H1 (cell line): ENCODE results near the gene SEMA6A. TPM values are rescaled to one million over a fixed set of nuclear protein-coding genes. Genes with fewer than 3 reads are reported as not detected.

Source experiments
- CTCF ChIA-PET: fragments of 300-600 bp; sonication (Branson Sonifier 250); formaldehyde crosslinking; loops from one replicate; lab custom pipeline; 2021; ENCODE audit not compliant: partially characterized antibody; lab: Charles Lee
- POLR2A ChIA-PET: fragments of 300-600 bp; sonication (Branson Sonifier 250); formaldehyde crosslinking; loops from one replicate; lab custom pipeline; 2021; ENCODE audit warnings: inconsistent platforms; ENCODE audit not compliant: partially characterized antibody; lab: Charles Lee
- DNase-seq, 2 experiments: peaks; one replicate each; pipeline versions ENCODE4 v3.0.0 to v3.0.0-alpha.2; 2010 to 2022; ENCODE audit warnings: low spot score in 2 of 2, low read depth in 1 of 2, mixed read lengths in 1 of 2
- FAIRE-seq: peaks from 2 replicates; lab custom pipeline; 2011; peaks lifted over from hg19 to GRCh38; lab: Jason Lieb, UNC
- H2AFZ ChIP-seq: 2 replicates; pipeline ENCODE4 v1.8.1; 2012; ENCODE audit warnings: low read length, inconsistent platforms
- H2AK5ac ChIP-seq: 2 replicates; pipeline ENCODE4 v1.6.1; 2013; ENCODE audit warnings: low read depth, low read length
- H2BK120ac ChIP-seq: replicated peaks from 2 replicates; pipeline ENCODE3; 2013; ENCODE audit warnings: low read depth, low read length, inconsistent platforms
- H2BK12ac ChIP-seq: 2 replicates; pipeline ENCODE4 v1.6.1; 2013; ENCODE audit warnings: low read depth, low read length
- H2BK15ac ChIP-seq: 2 replicates; pipeline ENCODE4 v1.6.1; 2013; ENCODE audit warnings: low read length
- H2BK20ac ChIP-seq: 2 replicates; pipeline ENCODE4 v1.6.1; 2013; ENCODE audit warnings: low read length
- H2BK5ac ChIP-seq: 2 replicates; pipeline ENCODE4 v1.6.1; 2013; ENCODE audit warnings: low read depth, low read length
- H3K14ac ChIP-seq: 2 replicates; pipeline ENCODE4 v1.6.1; 2013; ENCODE audit warnings: inconsistent platforms; ENCODE audit not compliant: insufficient read length
- H3K18ac ChIP-seq: 2 replicates; pipeline ENCODE4 v1.6.1; 2013; ENCODE audit warnings: low read length; ENCODE audit errors: extremely low read depth
- H3K23ac ChIP-seq: 2 replicates; pipeline ENCODE4 v1.6.1; 2013; ENCODE audit warnings: inconsistent platforms; ENCODE audit not compliant: insufficient read length
- H3K23me2 ChIP-seq: 2 replicates; pipeline ENCODE4 v1.6.1; 2013; ENCODE audit warnings: low read depth, low read length
- H3K27ac ChIP-seq: 2 replicates; pipeline ENCODE4 v1.6.1; 2011; ENCODE audit warnings: low read depth, low read length, inconsistent platforms
- H3K27me3 ChIP-seq, 4 experiments: replicated peaks in 1 of 4; 1 replicate in 1 of 4; 2 replicates in 3 of 4; pipeline versions ENCODE4 v1.6.1 to v1.8.1; 2011 to 2013; ENCODE audit warnings: low read length in 3 of 4, mild to moderate bottlenecking in 3 of 4, inconsistent platforms in 2 of 4, mixed read lengths in 2 of 4, moderate library complexity in 1 of 4; ENCODE audit not compliant: control insufficient read depth in 3 of 4, insufficient read depth in 3 of 4; ENCODE audit errors: extremely low read depth in 1 of 4
- H3K36me3 ChIP-seq, 4 experiments: 2 replicates each; pipeline versions ENCODE4 v1.6.1 to v1.8.1; 2011 to 2013; ENCODE audit warnings: mild to moderate bottlenecking in 4 of 4, low read length in 3 of 4, moderate library complexity in 2 of 4, control low read depth in 1 of 4, inconsistent platforms in 1 of 4; ENCODE audit not compliant: insufficient read depth in 4 of 4, control insufficient read depth in 2 of 4
- H3K4ac ChIP-seq: replicated peaks from 2 replicates; pipeline ENCODE3; 2013; ENCODE audit warnings: low read length, low read depth, mixed read lengths, inconsistent platforms; ENCODE audit not compliant: insufficient read length
- H3K4me1 ChIP-seq, 4 experiments: replicated peaks in 1 of 4; 1 replicate in 1 of 4; 2 replicates in 3 of 4; pipeline versions ENCODE4 v1.6.1 to v1.8.1; 2011 to 2013; ENCODE audit warnings: low read length in 3 of 4, inconsistent platforms in 2 of 4, mixed read lengths in 1 of 4; ENCODE audit not compliant: insufficient read depth in 4 of 4, control insufficient read depth in 3 of 4
- H3K4me2 ChIP-seq, 2 experiments: 2 replicates each; pipeline versions ENCODE4 v1.6.1 to v1.8.1; 2011 to 2013; ENCODE audit warnings: low read depth in 2 of 2, low read length in 2 of 2, control low read depth in 1 of 2, inconsistent platforms in 1 of 2, mild to moderate bottlenecking in 1 of 2; ENCODE audit not compliant: insufficient read depth in 1 of 2
- H3K4me3 ChIP-seq, 4 experiments: fragments of 200-600, 300-600 bp in 1 of 4; sonication (generic), shearing (Covaris generic), sonication (Bioruptor Twin) in 1 of 4; 2 replicates each; pipeline versions ENCODE4 v1.5.1 to v1.8.1; 2011 to 2016; ENCODE audit warnings: low read length in 4 of 4, low read depth in 3 of 4, control low read depth in 2 of 4, inconsistent platforms in 2 of 4, mild to moderate bottlenecking in 2 of 4, mixed read lengths in 1 of 4, moderate library complexity in 1 of 4; ENCODE audit not compliant: insufficient read depth in 2 of 4; ENCODE audit errors: extremely low read depth in 1 of 4
- H3K56ac ChIP-seq: replicated peaks from 2 replicates; pipeline ENCODE3; 2013; ENCODE audit warnings: low read depth, mild to moderate bottlenecking, mixed read lengths, low read length, inconsistent platforms; ENCODE audit not compliant: insufficient read length
- H3K79me1 ChIP-seq: 2 replicates; pipeline ENCODE4 v1.6.1; 2013; ENCODE audit warnings: low read depth, low read length, control low read depth
- H3K79me2 ChIP-seq, 2 experiments: 2 replicates each; pipeline versions ENCODE4 v1.6.1 to v1.8.1; 2012 to 2013; ENCODE audit warnings: low read length in 2 of 2, mild to moderate bottlenecking in 2 of 2, inconsistent platforms in 1 of 2; ENCODE audit not compliant: insufficient read depth in 2 of 2, control insufficient read depth in 1 of 2
- H3K9ac ChIP-seq, 4 experiments: replicated peaks in 1 of 4; 1 replicate in 1 of 4; 2 replicates in 3 of 4; pipeline versions ENCODE4 v1.6.1 to v1.8.1; 2011 to 2013; ENCODE audit warnings: low read depth in 3 of 4, low read length in 3 of 4, control low read depth in 2 of 4, mild to moderate bottlenecking in 2 of 4, moderate library complexity in 2 of 4, inconsistent platforms in 1 of 4; ENCODE audit errors: extremely low read depth in 1 of 4
- H3K9me3 ChIP-seq, 2 experiments: 2 replicates each; pipeline versions ENCODE4 v1.6.1 to v1.8.1; 2012 to 2013; ENCODE audit warnings: mild to moderate bottlenecking in 2 of 2, moderate library complexity in 2 of 2, control low read depth in 1 of 2, inconsistent platforms in 1 of 2, low read depth in 1 of 2, low read length in 1 of 2, mixed read lengths in 1 of 2; ENCODE audit not compliant: insufficient read depth in 2 of 2
- H4K20me1 ChIP-seq, 2 experiments: replicated peaks in 1 of 2; 2 replicates each; pipeline versions ENCODE3 to v1.8.1; 2011 to 2013; ENCODE audit warnings: inconsistent platforms in 2 of 2, low read length in 2 of 2, mild to moderate bottlenecking in 1 of 2; ENCODE audit not compliant: insufficient read depth in 2 of 2, control insufficient read depth in 1 of 2
- H4K5ac ChIP-seq: 2 replicates; pipeline ENCODE4 v1.6.1; 2013; ENCODE audit warnings: low read length, low read depth, mixed read lengths, inconsistent platforms; ENCODE audit not compliant: insufficient read length
- H4K8ac ChIP-seq: 2 replicates; pipeline ENCODE4 v1.8.0; 2013; ENCODE audit warnings: mild to moderate bottlenecking, moderate library complexity, low read length, inconsistent platforms; ENCODE audit not compliant: insufficient read depth; ENCODE audit errors: extremely low read depth
- H4K91ac ChIP-seq: replicated peaks from 2 replicates; pipeline ENCODE3; 2013; ENCODE audit warnings: low read length, mixed read lengths, inconsistent platforms; ENCODE audit not compliant: insufficient read length
- CREB1 ChIP-seq: IDR thresholded peaks from 2 replicates; pipeline ENCODE4 v1.6.1; 2012; ENCODE audit warnings: inconsistent platforms
- FOSL1 ChIP-seq: IDR thresholded peaks from 2 replicates; pipeline ENCODE4 v1.6.1; 2011; ENCODE audit warnings: mild to moderate bottlenecking, low read depth, low read length, moderate library complexity; ENCODE audit not compliant: insufficient read depth
- HDAC6 ChIP-seq: IDR thresholded peaks from one replicate; pipeline ENCODE4 v1.7.1; 2012; ENCODE audit warnings: low read depth, mild to moderate bottlenecking, inconsistent platforms, low read length, moderate library complexity
- KDM1A ChIP-seq: fragments of 200-600, 300-600 bp; sonication (generic); IDR thresholded peaks from 2 replicates; pipeline ENCODE4 v1.7.1; 2016; ENCODE audit warnings: mild to moderate bottlenecking, low read length, borderline replicate concordance
- KDM5A ChIP-seq: fragments of 200-600 bp; IDR thresholded peaks from 2 replicates; pipeline ENCODE4 v1.7.1; 2012; ENCODE audit warnings: mild to moderate bottlenecking, low read length, inconsistent platforms, mixed read lengths
- RFX5 ChIP-seq: IDR thresholded peaks from 2 replicates; pipeline ENCODE4 v1.6.1; 2011; ENCODE audit warnings: low read depth, low read length, improper control_type of control experiment, borderline replicate concordance
- SAP30 ChIP-seq: fragments of 300-600 bp; sonication (generic); IDR thresholded peaks from 2 replicates; pipeline ENCODE4 v1.7.1; 2012; ENCODE audit warnings: low read length, moderate library complexity, mild to moderate bottlenecking, inconsistent platforms; ENCODE audit not compliant: insufficient read depth, insufficient replicate concordance
- SIX5 ChIP-seq: IDR thresholded peaks from 2 replicates; pipeline ENCODE4 v1.6.1; 2011; ENCODE audit warnings: mild to moderate bottlenecking, low read depth, low read length
- SP2 ChIP-seq: IDR thresholded peaks from 2 replicates; pipeline ENCODE4 v1.6.1; 2012; ENCODE audit warnings: mild to moderate bottlenecking, low read length, inconsistent platforms
- TAF1 ChIP-seq: IDR thresholded peaks from 2 replicates; pipeline ENCODE4 v1.6.1; 2011; ENCODE audit warnings: mild to moderate bottlenecking, low read depth, low read length
- WGBS, 2 experiments: shearing (Covaris generic) in 1 of 2; methylation state at CpG; one replicate each; pipeline versions ENCODE4 v1.1.6 to v1.1.7; 2013 to 2015; ENCODE audit warnings: low lambda C conversion rate in 2 of 2, mixed read lengths in 2 of 2, inconsistent platforms in 1 of 2, low coverage in 1 of 2, missing lambda C conversion rate in 1 of 2; ENCODE audit not compliant: insufficient replicate concordance in 2 of 2, insufficient coverage in 1 of 2, insufficient read length in 1 of 2; ENCODE audit errors: extremely low coverage in 1 of 2, missing lambda C conversion rate in 1 of 2; 5-methylcytosine and 5-hydroxymethylcytosine counted together
- polyA plus RNA-seq, 7 experiments: library from polyadenylated mRNA; depleted of rRNA in 3 of 7; stranded (reverse) in 5 of 7; unstranded in 2 of 7; fragments of >200 nt in 5 of 7; fragments of 200-250 nt in 2 of 7; gene quantifications; 1 replicate in 5 of 7; 2 replicates in 1 of 7; 4 replicates in 1 of 7; pipeline versions ENCODE4 v1.2.1 to v1.2.3, GENCODE V29; 2011 to 2013; ENCODE audit warnings: missing spikeins in 2 of 7, mixed read lengths in 2 of 7
- total RNA-seq: library from RNA; stranded (reverse); fragmentation: NEBNext Ultra II Directional; extraction: Animal tissue kit (Norgen Biotek cat#: 25700); gene quantifications from 2 replicates; pipeline ENCODE4 v1.2.1, GENCODE V29; 2021
- TF ChIP-seq, protein P1 (sequence below): IDR thresholded peaks from 2 replicates; pipeline ENCODE4 v1.6.1; 2011; ENCODE audit warnings: low read depth, mild to moderate bottlenecking, low read length; ENCODE audit not compliant: insufficient read depth

The SEMA6A gene
- total and polyA plus RNA-seq, 2 of the 8 experiments (the other 6 are each of a cell fraction or from before 2014, with no cell fraction given) = 78.3 to 277 TPM

DNA sequence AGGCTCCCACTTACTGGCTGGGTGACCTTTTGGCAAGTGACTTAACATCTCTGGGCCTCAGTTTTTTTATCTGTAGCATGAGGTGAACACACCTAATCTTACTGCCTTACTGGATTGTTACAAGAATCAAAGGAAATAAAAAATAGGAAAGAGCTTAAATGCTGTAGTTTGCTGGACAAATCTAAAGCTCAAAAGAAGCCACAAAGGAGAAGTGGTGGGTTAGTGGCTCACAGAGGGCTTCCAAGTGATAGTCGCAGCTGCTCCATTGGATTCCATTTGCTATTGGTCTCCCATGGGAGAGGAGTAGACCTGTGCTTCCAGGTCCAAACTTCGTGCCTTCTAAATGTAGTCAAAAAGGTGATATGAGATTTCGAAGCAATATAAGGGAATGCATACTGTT lies 123.6 kb downstream of the SEMA6A start:
- no peak overlapping the region for H3K27ac ChIP-seq
- no peak overlapping the region for H4K5ac ChIP-seq
- H2AK5ac ChIP-seq = no peak overlapping the region
- peaks cover 6 to 10% of the 10 kb centered on the region in 2 experiments for H4K20me1 ChIP-seq
- no peak overlapping the region for H3K18ac ChIP-seq
- no peaks in the 10 kb centered on the region for H3K79me2 ChIP-seq
- FAIRE-seq = no peak
- H3K4ac ChIP-seq = no peak overlapping the region
- no peak for DNase-seq
- H2BK12ac ChIP-seq = no peak overlapping the region
- CTCF ChIA-PET = interaction anchor here (1.6 kb wide), 1 partner anchor 90 kb away, joined by 5 read pairs; no protein-coding TSS in a partner anchor
- H3K9me3 ChIP-seq = no peaks in the 10 kb centered on the region
- H3K9ac ChIP-seq = no peak overlapping the region
- H2BK5ac ChIP-seq = no peak overlapping the region
- WGBS, 2 experiments = 90% methylated on average over 3 of the region's 3 CpGs; no CpG with 5 or more reads in 1 of the 2 experiments
- POLR2A ChIA-PET = no interaction called here
- H3K23ac ChIP-seq = no peak overlapping the region
- no peaks in the 10 kb centered on the region for H3K27me3 ChIP-seq
- no peaks in the 10 kb centered on the region for H3K23me2 ChIP-seq
- H3K4me1 ChIP-seq = peaks cover 0 to 8% (median 5%) of the 10 kb centered on the region in 4 experiments; a peak in 6 of 7 replicates
- TF ChIP-seq FOSL1 (no peak), SIX5 (no peak), CREB1 (no peak), HDAC6 (no peak), RFX5 (no peak), TAF1 (no peak), KDM5A (no peak), SP2 (no peak), KDM1A (no peak), SAP30 (no peak)
- TF ChIP-seq, protein P1, sequence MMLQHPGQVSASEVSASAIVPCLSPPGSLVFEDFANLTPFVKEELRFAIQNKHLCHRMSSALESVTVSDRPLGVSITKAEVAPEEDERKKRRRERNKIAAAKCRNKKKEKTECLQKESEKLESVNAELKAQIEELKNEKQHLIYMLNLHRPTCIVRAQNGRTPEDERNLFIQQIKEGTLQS = no peak
- H4K91ac ChIP-seq = no peak overlapping the region
- H2BK15ac ChIP-seq = no peak overlapping the region
- H3K4me3 ChIP-seq = no peak overlapping the region
- H3K14ac ChIP-seq = no peak overlapping the region
- no peaks in the 10 kb centered on the region for H3K79me1 ChIP-seq
- peaks cover 18 to 79% (median 28%) of the 10 kb centered on the region in 4 experiments; a peak in 7 of 8 replicates for H3K36me3 ChIP-seq
- no peak overlapping the region for H4K8ac ChIP-seq
- H2BK120ac ChIP-seq = no peak overlapping the region
- no peak overlapping the region for H2AFZ ChIP-seq
- no peak overlapping the region for H2BK20ac ChIP-seq
- no peak overlapping the region for H3K56ac ChIP-seq
- no peak overlapping the region for H3K4me2 ChIP-seq
